ENCODE data around the gene CHST6.
"Not testable (repeated sequence)": the region's sequence is repeated elsewhere in the genome, so short reads cannot be mapped to it uniquely, and the experiment has no call there.

The CHST6 gene

GRCh38 chr16:75433732-75434413, 61.4 kb downstream of the CHST6 start:
- DNase-seq (ENCODE audit: low read depth) = no peak

GRCh38 chr16:75432828-75433731, 62.2 kb downstream of the CHST6 start, which contains the start of gene CFDP1:
Gene CFDP1 (minus strand): TSS chr16:75433503. CDS start chr16:75433352, 151 bp downstream.
- DNase-seq (ENCODE audit: low read depth) = peak; percentile 90

- DNase-seq (ENCODE audit: low read depth) = no peak
Observed at GRCh38 chr16:75429621-75430403, 65.4 kb downstream of the CHST6 start.

GRCh38 chr16:75426524-75426923, 68.7 kb downstream of the CHST6 start:
- DNase-seq (ENCODE audit: low read depth) = not testable (repeated sequence)

- not testable (repeated sequence) for DNase-seq (ENCODE audit: low read depth)
Observed at GRCh38 chr16:75424105-75424762, 71.0 kb downstream of the CHST6 start.

- no peak for DNase-seq (ENCODE audit: low read depth)
Observed at GRCh38 chr16:75423723-75424104, 71.5 kb downstream of the CHST6 start.
